GM19467 (cell line): ENCODE data around the gene SPHKAP.
"Not testable (repeated sequence)": the region's sequence is repeated elsewhere in the genome, so short reads cannot be mapped to it uniquely, and the experiment has no call there.

Experiments
- ATAC-seq: cut with Tn5 transposase; IDR thresholded peaks from one replicate; pipeline ENCODE4 v1.9.1; 2021; ENCODE audit warnings: mild to moderate bottlenecking, moderate library complexity; ENCODE audit not compliant: unreplicated experiment

SPHKAP gene

DNA sequence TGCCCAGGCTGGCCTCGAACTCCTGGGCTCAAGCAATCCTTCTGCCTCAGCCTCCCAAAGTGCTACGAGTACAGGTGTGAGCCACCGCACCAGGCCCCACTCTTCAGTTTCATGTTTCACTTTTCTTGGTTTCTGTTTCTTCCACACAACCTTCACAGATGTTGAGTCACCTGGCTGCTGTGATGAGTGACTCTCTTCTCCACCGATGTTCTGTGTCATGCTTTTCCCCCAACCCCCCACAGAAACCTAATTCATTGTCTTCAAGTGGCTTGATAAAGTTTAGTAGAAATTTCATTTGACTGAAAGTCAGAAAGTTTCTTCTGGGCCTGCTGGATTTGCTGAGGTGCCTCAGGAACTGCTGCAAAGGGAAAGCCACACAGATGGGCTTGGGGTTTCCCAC is 78.5 kb downstream of the SPHKAP start:
- no peak for ATAC-seq

DNA sequence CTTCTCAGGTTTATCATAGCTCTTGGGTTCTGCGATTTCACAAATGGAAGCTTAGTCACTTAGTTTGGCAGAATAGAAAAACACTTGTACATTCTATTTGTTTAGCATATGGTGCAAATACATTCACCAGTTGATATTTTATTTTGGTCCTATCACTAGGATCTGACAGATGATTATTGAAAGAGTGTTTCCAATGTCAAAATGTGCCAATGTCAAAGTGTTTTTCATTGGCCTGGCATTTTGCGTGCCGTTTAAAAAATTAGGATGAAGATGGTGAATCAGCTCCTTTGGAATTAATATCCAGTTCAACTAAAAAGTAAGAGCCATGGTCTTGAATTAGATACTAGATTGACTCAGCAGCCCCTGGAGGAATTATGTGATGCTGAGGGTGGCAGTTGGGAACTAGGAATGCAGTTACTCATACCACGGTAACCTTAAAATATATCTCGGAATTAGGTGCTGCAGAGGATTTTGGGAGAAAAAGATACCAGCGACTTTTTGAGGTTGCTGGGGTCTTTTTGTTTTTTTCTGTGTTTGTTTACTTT is 87.0 kb downstream of the SPHKAP start:
- no peak for ATAC-seq

DNA sequence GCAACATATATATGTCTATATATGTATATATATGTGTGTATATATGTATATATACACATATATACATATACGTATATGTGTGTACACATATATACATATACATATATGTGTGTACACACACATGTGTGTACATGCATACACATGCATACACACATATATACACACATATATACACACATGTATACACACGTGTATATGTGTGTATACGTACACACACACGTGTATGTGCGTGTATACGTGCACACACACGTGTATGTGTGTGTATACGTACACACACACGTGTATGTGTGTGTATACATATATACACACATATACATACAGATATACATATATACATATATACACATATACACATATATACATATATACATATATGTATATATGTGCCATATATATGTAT is 89.4 kb downstream of the SPHKAP start:
- ATAC-seq, result no peak

DNA sequence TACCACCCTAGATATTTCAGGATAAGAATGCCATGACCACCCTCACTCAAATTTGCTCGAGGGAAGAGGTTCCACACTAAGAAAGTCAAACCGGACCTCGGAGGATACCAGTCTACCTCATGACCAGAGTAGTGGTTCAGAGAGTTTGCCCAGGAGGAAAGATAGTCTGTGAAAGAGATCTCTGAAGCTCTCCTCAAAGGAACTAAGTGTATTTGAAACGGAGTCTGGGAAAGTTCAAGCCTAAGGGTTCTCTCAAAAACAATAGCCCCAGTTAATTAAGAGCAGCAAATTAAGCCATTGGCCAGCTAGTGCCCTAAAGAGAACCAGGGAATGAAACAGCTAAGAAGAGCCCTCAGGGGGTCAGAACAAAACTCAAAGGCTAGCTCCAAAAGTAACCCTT is 94.9 kb downstream of the SPHKAP start:
- ATAC-seq, result no peak

DNA sequence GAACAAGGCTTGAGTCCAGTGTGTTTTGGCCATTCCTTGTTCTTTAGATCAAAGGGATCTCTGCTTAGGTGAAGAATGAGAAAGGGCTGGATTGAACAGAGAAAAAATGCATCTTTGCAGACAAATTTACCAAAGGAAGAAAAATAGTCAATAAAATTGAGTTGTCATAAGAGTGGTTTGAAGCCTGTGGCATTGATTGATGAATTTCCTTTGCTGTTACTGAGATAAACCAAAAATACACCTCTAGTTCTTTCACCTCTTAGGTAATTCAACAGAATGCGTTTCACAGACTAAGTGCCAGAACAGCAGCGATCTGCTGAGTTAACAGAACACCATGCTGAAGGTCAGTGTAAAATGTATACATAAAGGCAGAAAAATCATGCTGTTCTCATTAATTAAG is 96.8 kb downstream of the SPHKAP start:
- ATAC-seq, result no peak

DNA sequence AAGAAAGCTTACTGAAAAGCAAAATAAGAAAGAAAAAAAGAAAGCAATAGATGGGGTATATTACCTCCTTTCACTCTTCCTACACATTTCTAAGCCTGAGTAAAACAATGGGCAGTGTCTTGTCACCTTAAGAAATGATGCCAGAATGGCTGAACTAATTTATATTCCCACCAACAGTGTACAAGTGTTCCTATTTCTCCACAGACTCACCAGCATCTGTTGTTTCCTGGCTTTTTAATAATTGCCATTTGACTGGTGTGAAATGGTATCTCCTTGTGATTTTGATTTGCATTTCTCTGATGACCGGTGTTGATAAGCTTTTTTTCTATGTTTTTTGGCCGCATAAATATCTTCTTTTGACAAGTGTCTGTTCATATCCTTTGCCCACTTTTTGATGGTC is 98.4 kb downstream of the SPHKAP start:
- no peak for ATAC-seq

DNA sequence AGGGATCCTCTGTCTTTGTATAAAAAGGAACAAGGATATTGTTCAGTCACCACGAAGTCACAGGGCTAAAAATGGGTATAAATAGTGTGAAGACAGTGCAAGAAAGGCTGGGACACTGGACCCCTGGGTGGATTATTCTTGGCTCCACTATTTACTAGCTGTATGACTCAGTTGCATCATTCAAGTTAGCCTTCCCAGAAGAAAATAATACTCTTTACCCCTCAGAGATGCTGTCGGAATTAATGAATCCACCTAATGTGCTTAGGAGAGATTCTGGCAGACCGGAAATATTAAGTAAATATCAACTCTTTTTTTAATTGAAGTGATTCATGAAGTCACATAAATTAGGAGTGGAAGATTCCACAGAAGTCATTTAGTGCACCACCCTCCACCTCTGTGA is 98.9 kb downstream of the SPHKAP start:
- ATAC-seq, result no peak

DNA sequence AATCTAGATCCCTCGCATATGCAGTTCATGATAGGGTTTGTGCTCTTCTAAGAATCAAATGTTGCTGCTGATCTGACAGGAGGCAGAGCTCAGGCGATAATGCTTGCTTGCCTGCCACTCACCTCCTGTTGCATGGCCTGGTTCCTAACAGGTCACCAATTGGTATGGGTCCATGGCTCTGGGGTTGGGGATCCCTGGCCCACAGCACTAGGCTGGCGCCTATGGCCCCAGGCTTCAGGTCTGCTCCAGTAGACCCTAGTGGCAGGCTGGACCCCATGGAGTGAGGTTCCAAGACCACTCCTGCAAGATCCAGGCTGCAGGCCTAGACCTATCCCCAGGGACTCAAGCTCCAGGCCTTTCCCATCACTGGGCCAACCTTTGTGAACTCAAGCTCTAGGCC is 102.3 kb downstream of the SPHKAP start:
- ATAC-seq, result no peak

DNA sequence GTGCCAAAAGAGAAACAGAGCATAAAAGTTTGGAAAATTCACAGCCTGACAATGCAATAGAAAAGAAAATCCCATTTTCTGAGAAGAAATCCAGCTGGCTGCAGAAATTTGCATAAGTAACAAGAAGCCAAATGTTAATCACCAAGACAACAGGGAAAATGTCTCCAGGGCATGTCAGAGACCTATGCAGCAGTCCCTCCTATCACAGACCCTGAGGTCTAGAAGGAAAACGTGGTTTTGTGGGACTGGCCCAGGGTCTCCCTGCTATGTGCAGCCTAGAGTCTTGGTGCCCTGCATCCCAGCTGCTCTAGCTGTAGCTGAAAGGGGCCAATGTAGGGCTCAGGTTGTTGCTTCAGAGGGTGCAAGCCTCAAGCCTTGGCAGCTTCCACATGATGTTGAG is 104.8 kb downstream of the SPHKAP start:
- ATAC-seq, result not testable (repeated sequence)

DNA sequence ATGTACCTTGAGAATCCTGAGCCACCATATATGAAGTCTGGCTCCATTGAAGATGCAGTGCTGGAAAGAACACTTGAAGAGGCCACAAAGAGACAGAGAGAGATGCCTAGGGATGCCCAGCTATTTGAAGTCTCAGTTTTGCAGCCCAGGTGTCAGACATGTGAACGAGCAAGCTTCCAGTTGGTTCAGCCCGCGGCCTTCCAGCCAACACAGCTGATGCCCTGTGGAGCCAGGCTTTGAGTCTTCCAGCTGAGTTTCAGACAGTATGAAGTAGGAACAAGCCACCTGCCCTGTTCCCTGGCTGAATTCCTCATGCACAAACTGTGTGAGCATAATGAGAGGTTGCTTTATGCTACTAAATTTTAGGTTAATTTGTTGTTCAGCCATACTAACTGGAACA is 108.8 kb downstream of the SPHKAP start:
- no peak for ATAC-seq

DNA sequence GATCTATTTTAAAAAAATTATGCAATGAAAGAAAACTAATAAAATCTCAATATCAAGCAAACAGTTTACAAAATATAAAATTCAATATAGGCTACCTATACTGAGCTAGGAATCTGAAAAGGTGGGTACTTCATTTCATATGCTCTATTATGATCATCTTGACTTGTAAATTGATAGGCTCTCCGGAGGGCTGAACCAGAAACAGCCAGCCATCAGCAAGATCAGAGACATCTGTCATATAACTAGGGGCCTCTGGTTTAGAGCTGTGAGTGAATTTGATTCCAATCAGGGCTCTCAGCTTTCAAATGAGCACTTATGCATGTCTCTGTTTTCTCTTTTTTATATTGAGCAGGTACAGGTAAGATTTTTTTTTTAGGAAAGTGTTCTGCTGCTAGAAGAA is 114.2 kb downstream of the SPHKAP start:
- ATAC-seq, result no peak

DNA sequence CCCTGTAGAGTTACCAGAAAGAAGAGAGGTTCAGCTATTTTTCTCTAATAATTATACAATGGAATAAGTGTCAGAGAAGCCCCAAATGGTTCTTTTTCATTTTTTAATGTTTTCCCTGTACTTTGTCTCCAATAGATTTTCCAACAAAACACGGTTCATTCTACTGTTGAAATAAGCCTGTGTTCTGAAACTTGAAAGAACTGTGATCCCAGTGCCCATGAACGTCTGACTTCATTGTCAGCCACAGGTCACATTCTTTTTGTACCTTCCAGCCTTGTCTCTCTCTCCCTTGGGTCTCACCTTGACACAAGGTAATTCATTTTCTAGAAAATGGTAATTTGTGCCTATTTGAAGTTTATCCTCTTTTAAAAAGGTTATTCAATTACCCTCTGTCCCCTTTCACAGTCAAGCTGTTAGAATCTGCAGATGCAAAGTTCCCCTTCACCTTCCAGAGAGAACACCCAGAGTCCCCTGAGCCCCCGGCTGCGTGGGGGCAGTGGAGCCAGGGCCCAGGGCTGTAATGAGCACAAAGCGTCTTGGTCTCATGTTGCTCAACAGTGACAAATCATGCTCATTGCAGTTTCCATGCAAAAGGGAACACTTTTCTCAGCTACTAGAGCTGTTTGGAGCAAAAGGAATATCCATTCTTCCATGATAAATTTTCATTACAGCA is 115.2 kb downstream of the SPHKAP start:
- ATAC-seq, result no peak

DNA sequence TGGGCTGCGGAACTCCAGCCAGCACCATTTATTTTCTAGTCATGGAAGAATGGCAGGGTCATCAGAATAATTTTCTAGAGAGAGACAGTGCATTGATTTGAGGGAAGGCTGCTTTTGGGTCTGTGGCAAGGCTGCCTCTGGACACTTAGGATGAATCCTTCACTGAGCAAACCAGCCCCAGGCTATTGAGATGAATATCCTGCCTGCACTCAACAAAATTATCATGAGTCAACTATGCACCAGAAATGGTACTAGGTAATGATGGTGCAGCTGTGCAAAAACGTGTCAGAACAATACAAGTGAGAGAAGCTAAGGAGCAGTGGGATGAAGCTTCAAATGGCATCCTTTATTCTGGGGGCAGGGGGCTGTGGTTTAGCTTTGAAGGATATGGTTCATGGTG is 115.8 kb downstream of the SPHKAP start:
- ATAC-seq, result no peak

DNA sequence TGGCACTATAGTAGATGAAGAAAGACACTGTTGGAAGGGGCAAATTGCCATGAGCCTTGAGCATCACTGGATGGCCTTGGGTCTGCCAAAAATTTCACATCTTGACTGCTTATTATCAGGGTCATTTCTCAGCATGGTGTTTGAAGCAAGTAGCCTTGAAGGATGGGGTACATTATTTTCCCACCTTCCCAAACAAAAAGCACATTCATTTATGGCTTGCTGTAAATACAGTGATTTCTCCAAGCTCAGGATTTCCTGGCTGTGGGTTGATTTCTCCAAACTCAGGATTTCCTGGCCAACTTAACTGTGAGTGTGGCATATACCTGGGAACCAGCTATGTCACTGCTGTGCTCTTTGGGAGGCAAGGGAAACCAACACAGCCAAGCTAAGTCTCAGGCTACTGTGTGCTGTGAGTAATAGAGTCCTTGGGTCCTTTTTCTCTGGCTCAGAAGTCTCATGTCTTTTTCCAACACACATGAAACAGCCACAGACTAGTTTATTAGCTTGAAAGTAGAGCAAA is 116.6 kb downstream of the SPHKAP start:
- no peak for ATAC-seq

DNA sequence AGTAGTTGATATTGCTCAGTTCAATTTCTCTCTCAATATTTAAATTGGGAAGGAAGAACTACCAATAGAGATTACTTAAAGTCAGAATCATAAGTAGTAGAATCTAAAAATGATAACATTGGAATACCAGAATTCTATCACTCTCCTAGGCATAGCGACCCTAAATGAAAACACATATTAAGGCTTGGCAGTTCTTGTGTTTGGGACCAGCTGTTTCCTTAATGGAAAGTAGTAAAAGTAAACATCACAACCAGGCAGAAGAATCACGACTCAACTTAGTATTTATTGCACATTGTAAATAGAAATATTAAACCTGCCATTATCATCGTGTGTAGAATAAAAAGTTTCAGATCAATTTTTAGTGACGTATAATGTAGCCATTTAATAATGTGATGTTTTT is 117.5 kb downstream of the SPHKAP start:
- no peak for ATAC-seq

DNA sequence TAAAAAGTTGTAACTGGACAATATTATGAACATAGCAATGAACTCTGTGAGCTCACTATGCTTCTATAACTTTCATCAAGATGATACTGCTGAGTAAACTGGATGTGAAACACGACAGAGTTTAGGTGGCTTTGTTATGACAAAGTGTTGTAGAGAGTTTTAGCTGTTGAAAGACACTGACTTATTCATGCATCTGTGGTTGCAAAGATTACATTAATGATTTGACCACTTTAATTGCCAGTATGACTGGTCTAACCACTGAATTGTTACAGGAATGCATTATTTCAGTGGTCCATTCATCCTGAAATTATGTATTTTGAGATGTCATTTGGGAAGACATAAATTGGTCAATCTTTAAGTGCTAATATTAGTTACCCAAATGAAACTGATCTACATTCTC is 117.9 kb downstream of the SPHKAP start:
- ATAC-seq, result no peak

DNA sequence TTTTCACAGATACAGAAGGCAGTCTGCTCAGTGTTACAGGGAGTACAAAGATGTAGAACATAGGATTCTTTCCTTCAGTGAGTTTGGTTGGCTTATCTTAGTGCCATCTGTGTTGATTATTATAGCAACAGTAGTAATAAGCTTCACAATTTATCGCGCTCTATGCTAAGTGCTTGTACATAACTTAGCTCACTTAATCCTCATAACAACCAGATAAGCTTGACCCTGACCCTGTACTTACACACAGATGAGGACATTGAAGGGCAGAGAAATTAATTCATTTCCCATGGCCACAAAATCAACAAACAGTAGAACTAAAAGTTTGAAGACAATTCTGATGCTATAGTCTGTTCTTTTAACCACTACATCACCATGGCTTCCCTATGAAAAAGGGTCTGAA is 121.8 kb downstream of the SPHKAP start:
- ATAC-seq, result no peak

DNA sequence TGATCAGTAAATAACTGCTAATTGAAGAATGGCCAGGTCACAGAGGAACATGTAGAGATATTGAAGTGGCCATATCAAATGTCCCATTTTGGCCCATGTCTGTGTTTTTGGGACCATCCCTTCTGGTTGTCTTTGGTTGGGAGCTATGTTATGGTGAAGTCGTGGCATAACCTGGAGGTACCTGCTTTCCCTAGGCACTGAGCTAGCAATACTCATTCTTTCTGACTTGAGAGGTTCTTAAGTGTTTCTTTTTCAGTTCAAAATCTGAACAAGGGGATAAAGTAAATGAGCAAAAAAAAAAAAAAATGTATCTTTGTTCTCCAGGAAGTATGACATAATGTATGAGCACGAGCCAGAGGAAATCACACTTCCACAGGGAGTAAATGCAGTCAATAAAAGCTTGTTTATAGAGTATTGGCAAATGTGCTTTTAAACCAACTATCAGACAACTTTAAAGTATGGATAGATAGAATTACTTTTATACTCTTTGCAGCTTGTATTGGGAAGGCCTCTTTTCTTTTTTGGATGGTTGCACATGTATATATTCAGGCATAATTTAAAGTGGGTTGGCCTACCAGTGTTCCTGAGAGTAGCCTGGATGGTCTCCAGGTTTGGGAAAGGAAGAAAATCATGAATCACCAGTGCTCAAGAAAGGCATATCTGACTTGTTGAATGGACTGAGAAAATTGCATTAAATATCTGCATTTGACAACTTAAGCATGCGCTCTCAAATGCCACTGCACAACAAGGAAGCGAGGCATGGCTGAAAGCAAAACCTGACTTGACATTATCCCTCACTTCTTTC is 125.0 kb downstream of the SPHKAP start:
- no peak for ATAC-seq

DNA sequence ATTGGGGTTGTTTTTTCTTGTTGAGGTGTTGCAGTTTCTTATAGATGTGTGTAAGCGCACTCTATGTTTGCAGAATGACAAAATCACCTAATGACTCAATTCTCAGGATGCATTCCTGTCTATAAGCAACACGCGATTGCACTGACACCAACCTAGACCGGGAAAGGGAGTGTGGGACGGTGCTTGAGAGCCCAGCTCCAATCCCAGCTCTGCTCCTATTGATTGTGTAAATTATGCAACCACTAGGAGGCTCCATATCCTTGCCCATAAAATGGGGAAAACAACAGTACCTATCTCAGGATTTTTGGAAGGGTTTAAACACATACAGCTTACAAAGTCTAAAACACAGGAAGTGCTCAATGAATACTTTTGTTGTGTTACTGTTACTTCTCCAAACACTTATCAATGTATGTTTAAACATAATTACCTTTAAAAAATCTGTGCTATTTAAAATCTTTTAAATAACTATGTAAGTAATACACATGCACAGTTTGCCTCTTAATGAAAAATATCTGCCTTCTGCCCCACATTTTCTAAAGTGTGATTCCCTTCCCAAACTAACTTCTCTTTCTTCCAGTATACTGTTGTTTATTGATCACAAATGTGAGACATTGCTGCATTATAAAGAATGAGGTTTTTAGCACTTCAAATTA is 132.5 kb downstream of the SPHKAP start:
- no peak for ATAC-seq

DNA sequence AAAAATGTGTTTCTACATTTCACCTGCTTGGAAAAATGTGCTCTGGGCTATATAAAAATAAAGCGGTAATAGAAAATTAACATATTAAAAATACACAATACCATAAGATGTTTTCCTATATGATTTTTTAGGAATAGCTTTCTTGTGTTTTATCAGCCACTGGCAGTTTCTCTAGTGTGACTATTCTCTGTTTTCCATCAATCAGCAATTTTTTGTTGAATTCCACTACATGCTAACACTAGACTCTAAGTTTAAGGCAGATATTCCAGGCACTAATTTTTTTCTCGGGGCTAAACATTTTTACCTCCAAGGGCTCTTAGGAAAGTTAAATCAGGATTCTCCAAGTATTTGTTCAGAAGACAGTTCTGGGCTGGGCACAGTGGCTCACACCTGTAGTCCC is 140.5 kb downstream of the SPHKAP start:
- no peak for ATAC-seq

DNA sequence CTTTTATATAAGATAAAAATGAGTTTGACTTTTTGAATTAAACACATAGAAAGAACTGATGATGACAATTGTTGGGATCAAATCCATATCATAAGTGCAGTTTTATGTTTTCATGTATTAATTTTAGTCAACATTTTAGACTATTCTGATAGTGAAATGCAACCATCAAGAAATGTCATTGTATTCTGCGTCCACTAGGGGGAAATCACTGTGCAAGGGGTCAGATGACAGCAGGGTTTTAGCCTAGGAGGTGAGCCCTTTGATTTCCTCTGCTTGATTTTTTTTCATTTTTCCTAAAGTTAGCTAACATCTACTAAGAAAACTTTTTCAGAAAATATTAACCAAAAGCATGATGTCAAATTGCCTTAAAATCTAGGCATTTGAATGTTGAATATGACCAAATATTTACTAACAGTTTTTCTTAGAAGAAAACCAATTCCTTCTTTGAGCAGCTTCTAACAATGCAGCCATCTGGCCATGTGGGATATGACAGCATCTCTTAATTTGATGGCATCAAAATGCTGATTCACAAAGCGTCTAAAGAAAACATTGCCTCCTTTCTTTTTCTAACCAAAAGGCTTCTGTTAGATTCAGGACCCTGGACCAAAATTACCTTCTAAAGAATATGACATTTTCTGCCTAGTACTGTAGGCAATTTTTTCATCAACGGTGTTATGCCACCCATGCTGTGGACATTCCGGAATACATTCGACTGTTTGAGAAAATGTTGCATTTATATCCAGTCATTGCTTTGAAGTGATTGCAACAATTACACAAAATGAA is 141.5 kb downstream of the SPHKAP start:
- peak; percentile 79 for ATAC-seq
